Keratinocyte (primary cell): Measurements from ENCODE around the gene SH3GLB2. TPM values are rescaled to one million over a fixed set of nuclear protein-coding genes. Genes with fewer than 3 reads are reported as not detected.

ENCODE experiments used
- DNase-seq: peaks from one replicate; pipeline ENCODE4 v3.0.0-alpha.2; 2011; ENCODE audit warnings: low read depth, missing footprints, low spot score
- FAIRE-seq: peaks from 2 replicates; lab custom pipeline; 2011; peaks lifted over from hg19 to GRCh38; lab: Jason Lieb, UNC
- H2AFZ ChIP-seq: 2 replicates; pipeline ENCODE4 v1.6.0; 2012; ENCODE audit warnings: low read length, control low read depth, inconsistent platforms; ENCODE audit not compliant: control insufficient read depth
- H3K27ac ChIP-seq: 2 replicates; pipeline ENCODE4 v1.5.1; 2011; ENCODE audit warnings: low read length; ENCODE audit not compliant: control insufficient read depth, insufficient read depth
- H3K27me3 ChIP-seq: 3 replicates; pipeline ENCODE4 v1.6.0; 2011; ENCODE audit warnings: low read length; ENCODE audit not compliant: control insufficient read depth, insufficient read depth; ENCODE audit errors: extremely low read depth
- H3K36me3 ChIP-seq, 2 experiments: 2 replicates in 1 of 2; 3 replicates in 1 of 2; pipeline ENCODE4 v1.5.1; 2011; ENCODE audit warnings: low read length in 2 of 2, mild to moderate bottlenecking in 1 of 2; ENCODE audit not compliant: control insufficient read depth in 2 of 2, insufficient read depth in 2 of 2; ENCODE audit errors: extremely low read depth in 1 of 2
- H3K4me1 ChIP-seq: 3 replicates; pipeline ENCODE4 v1.5.1; 2011; ENCODE audit warnings: low read length; ENCODE audit not compliant: control insufficient read depth, insufficient read depth; ENCODE audit errors: extremely low read depth
- H3K4me2 ChIP-seq: 3 replicates; pipeline ENCODE4 v1.6.0; 2011; ENCODE audit warnings: low read depth, low read length; ENCODE audit not compliant: control insufficient read depth, insufficient read depth; ENCODE audit errors: extremely low read depth
- H3K4me3 ChIP-seq, 3 experiments: fragments of 200-600 bp in 1 of 3; sonication (generic) in 1 of 3; 2 replicates in 2 of 3; 3 replicates in 1 of 3; pipeline ENCODE4 v1.5.1; 2011 to 2016; ENCODE audit warnings: low read length in 3 of 3, mild to moderate bottlenecking in 3 of 3, control low read depth in 2 of 3, inconsistent platforms in 1 of 3, low read depth in 1 of 3, mixed read lengths in 1 of 3, mixed run types in 1 of 3, moderate library complexity in 1 of 3; ENCODE audit not compliant: control insufficient read depth in 2 of 3, insufficient read depth in 2 of 3; ENCODE audit errors: extremely low read depth in 1 of 3
- H3K79me2 ChIP-seq: 2 replicates; pipeline ENCODE4 v1.6.0; 2012; ENCODE audit warnings: low read length; ENCODE audit not compliant: control insufficient read depth, insufficient read depth
- H3K9ac ChIP-seq: 3 replicates; pipeline ENCODE4 v1.6.0; 2011; ENCODE audit warnings: low read length; ENCODE audit not compliant: control insufficient read depth, insufficient read depth; ENCODE audit errors: extremely low read depth
- H3K9me1 ChIP-seq: 3 replicates; pipeline ENCODE4 v1.6.0; 2011; ENCODE audit warnings: low read length; ENCODE audit not compliant: control insufficient read depth, insufficient read depth; ENCODE audit errors: extremely low read depth
- H3K9me3 ChIP-seq: 2 replicates; pipeline ENCODE4 v1.5.1; 2012; ENCODE audit warnings: low read depth, low read length; ENCODE audit not compliant: control insufficient read depth
- H4K20me1 ChIP-seq: 3 replicates; pipeline ENCODE4 v1.6.0; 2011; ENCODE audit warnings: low read length; ENCODE audit not compliant: control insufficient read depth, insufficient read depth; ENCODE audit errors: extremely low read depth
- EZH2 ChIP-seq: IDR thresholded peaks from one replicate; pipeline ENCODE4 v1.6.1; 2012; ENCODE audit warnings: inconsistent platforms, mild to moderate bottlenecking, low read length, moderate library complexity
- dilution Hi-C: fragments of 300-500 bp; cut with MboI; formaldehyde crosslinking; loops from one replicate; pipeline ENCODE4 v1.7.0; 2020; ENCODE audit warnings: low sequenced_read_pairs; ENCODE audit not compliant: extremely low pct_ligation_motif_present
- polyA plus RNA-seq, 5 experiments: library from polyadenylated mRNA; depleted of rRNA in 3 of 5; stranded (reverse) in 3 of 5; stranded (forward) in 1 of 5; unstranded in 1 of 5; fragments of >200 nt; gene quantifications; 1 replicate in 1 of 5; 2 replicates in 3 of 5; 3 replicates in 1 of 5; pipeline versions ENCODE4 v1.2.1 to v1.2.3, GENCODE V29; 2011 to 2012; ENCODE audit warnings: missing spikeins in 2 of 5, low read depth in 1 of 5, low replicate concordance in 1 of 5
- TF ChIP-seq, protein P1 (sequence below), 3 experiments: IDR thresholded peaks in 1 of 3; conservative IDR thresholded peaks in 1 of 3; optimal IDR thresholded peaks in 1 of 3; 2 replicates in 2 of 3; 3 replicates in 1 of 3; pipeline versions ENCODE3 to v1.5.1; 2011; ENCODE audit warnings: low read length in 3 of 3, mild to moderate bottlenecking in 3 of 3, moderate library complexity in 2 of 3, control low read depth in 1 of 3, inconsistent platforms in 1 of 3; ENCODE audit not compliant: insufficient read depth in 2 of 3; ENCODE audit errors: extremely low read depth in 1 of 3

The SH3GLB2 gene
- polyA plus RNA-seq, 1 donor (not counting 4 experiments of a cell fraction or from before 2014, with no cell fraction given), result 37.1 TPM

DNA sequence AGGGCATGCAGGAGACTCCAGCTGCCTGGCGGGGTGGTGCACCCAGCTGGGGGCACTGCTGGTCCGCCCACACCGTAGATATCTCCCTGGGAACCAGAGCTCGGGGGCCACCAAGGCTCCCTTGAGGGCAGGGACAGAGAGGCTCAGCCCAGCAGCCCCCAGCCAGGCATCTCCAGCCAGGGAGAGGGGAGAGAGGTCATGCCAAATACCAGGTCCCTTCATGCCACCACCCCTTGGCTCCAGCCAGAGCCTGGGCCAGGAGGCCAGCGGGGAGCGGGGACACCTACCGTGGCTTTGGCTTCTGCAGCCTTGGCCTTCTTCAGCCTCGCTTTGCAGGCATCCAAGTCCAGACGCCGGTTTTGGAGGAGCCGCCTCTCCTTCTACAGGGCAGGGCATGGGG, 14.0 kb downstream of the SH3GLB2 start:
- H3K4me2 ChIP-seq, result no peak overlapping the region
- H3K4me1 ChIP-seq, result no peaks in the 10 kb centered on the region
- no peaks in the 10 kb centered on the region for H3K79me2 ChIP-seq
- no peak overlapping the region for H3K4me3 ChIP-seq
- H2AFZ ChIP-seq, result no peak overlapping the region
- H3K9me3 ChIP-seq, result no peaks in the 10 kb centered on the region
- H3K27ac ChIP-seq, result no peak overlapping the region
- no peaks in the 10 kb centered on the region for H3K9me1 ChIP-seq
- FAIRE-seq, result no peak
- no peaks in the 10 kb centered on the region for H3K27me3 ChIP-seq
- H3K9ac ChIP-seq, result no peak overlapping the region
- dilution Hi-C loops, result no loop called here
- no peaks in the 10 kb centered on the region for H4K20me1 ChIP-seq
- no peak for DNase-seq
- TF ChIP-seq, protein P1, sequence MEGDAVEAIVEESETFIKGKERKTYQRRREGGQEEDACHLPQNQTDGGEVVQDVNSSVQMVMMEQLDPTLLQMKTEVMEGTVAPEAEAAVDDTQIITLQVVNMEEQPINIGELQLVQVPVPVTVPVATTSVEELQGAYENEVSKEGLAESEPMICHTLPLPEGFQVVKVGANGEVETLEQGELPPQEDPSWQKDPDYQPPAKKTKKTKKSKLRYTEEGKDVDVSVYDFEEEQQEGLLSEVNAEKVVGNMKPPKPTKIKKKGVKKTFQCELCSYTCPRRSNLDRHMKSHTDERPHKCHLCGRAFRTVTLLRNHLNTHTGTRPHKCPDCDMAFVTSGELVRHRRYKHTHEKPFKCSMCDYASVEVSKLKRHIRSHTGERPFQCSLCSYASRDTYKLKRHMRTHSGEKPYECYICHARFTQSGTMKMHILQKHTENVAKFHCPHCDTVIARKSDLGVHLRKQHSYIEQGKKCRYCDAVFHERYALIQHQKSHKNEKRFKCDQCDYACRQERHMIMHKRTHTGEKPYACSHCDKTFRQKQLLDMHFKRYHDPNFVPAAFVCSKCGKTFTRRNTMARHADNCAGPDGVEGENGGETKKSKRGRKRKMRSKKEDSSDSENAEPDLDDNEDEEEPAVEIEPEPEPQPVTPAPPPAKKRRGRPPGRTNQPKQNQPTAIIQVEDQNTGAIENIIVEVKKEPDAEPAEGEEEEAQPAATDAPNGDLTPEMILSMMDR (optimal IDR thresholded peaks at IDR 0.05 in 1 of 3, IDR thresholded peaks at IDR 0.05 in 1 of 3, conservative IDR thresholded peaks at IDR 0.05 in 1 of 3; ENCODE audit: extremely low read depth in 1 of 3, insufficient read depth in 2 of 3, low read length in 3 of 3), result no peak
- TF ChIP-seq EZH2, result no peak
- H3K36me3 ChIP-seq, result peaks cover 20 to 25% of the 10 kb centered on the region in 2 experiments

DNA sequence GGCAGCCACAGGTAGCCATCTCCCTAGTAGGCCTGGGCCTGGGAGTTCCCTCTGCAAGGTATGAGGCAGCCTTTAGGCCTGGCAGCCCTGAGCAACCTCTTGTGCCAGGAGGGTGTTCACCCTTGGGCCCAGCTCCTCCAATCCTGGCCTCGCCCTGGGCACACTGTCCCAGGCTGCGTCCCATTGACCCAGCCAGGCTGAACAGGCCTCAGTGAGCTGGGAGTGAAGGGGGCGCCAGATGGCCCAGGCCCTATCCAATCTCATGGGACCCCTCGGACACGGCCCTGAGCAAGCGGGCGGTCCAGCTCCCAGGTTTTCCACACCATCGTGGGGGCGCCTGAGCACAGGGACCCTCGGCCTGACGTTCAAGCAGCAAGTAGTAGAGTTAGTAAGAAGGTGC, 14.5 kb downstream of the SH3GLB2 start:
- Histone ChIP-seq H3K27ac (no peak overlapping the region), H3K4me2 (no peak overlapping the region), H3K36me3 (peaks cover 20 to 23% of the 10 kb centered on the region in 2 experiments), H2AFZ (no peak overlapping the region), H3K27me3 (no peaks in the 10 kb centered on the region), H4K20me1 (no peaks in the 10 kb centered on the region), H3K9me1 (no peaks in the 10 kb centered on the region), H3K9me3 (no peaks in the 10 kb centered on the region), H3K4me3 (no peak overlapping the region), H3K79me2 (no peaks in the 10 kb centered on the region), H3K4me1 (no peaks in the 10 kb centered on the region), H3K9ac (no peak overlapping the region)
- DNase-seq, result no peak
- no peak for TF ChIP-seq EZH2
- TF ChIP-seq, protein P1 (optimal IDR thresholded peaks at IDR 0.05 in 1 of 3, IDR thresholded peaks at IDR 0.05 in 1 of 3, conservative IDR thresholded peaks at IDR 0.05 in 1 of 3; ENCODE audit: extremely low read depth in 1 of 3, insufficient read depth in 2 of 3, low read length in 3 of 3), result no peak
- dilution Hi-C loops, result no loop called here
- FAIRE-seq, result no peak
